ENCODE measurements around the gene USP6.
"Not testable (repeated sequence)": the region's sequence is repeated elsewhere in the genome, so short reads cannot be mapped to it uniquely, and the experiment has no call there.

USP6 gene

DNA sequence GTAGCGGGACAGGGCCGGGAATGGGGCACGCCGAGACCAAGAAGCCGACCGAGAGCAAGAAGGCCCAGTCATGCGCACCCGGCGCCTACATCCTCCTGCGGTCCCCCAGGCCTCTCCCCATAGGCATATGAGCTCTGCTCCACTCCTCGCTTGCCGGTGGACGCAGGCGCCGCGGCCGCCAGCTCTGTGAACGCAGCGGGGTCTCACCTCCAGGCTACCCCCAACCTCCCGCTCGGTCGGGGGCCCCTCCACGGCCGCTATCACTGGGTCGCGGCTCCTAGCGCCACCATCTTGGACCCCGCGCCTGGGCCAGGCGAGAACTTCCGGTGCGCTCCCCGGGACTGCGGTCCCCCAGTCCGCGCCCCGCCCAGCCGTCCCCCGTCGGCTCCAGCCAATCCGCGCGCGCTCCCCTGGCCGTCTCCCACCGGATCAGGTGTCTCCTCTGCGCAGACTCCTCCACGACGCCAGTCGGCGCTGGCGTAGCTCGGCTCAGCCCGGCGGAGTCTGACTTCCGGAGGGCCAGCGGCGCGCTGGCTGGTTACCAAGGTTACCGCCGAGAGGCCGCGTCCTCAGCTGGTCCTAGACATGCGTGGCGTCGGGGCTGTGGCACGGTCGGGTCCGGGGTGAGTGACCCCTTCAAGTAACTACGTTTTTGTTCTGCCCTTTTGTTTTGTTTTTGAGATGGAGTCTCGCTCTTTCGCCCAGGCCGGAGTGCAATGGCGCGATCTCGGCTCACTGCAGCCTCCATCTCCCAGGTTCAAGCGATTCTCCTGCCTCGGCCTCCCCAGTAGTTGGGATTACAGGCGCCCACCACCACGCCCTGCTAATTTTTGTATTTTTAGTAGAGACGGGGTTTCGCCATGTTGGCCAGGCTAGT is 75.9 kb downstream of the USP6 start, which contains the start of gene ZNF594:
ZNF594 (minus strand) TSS at position 328 of the 877 bp plus-strand sequence. CDS start 7,612 bp downstream, outside the sequence.
- peak; percentile 91 to 94 for DNase-seq (ENCODE audit: low read depth in 2 of 2)

GRCh38 chr17:5194346-5194745 is 78.5 kb downstream of the USP6 start:
- DNase-seq (ENCODE audit: low read depth in 2 of 2), result no peak

DNA sequence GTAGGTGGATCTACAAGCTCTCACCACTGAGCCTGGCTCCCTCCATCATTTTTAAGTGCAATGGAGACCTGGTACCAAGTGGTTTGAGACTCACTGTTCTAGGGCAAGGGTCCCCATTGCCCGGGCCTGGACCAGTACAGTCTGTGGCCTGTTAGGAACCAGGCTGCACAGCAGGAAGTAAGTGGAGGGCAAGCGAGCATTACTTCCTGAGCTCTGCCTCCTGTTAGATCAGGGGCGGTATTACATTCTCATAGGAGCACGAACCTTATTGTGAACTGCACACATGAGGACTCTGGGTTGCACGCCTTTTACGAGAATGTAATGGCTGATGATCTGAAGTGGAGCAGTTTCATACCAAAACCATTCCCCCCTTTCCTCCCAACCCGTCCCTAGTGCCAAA is 82.6 kb downstream of the USP6 start:
- DNase-seq (ENCODE audit: low read depth in 2 of 2), result no peak

GRCh38 chr17:5200360-5200759 is 84.5 kb downstream of the USP6 start:
- no peak for DNase-seq (ENCODE audit: low read depth in 2 of 2)

- no peak for DNase-seq (ENCODE audit: low read depth in 2 of 2)
Observed at GRCh38 chr17:5201011-5201410, 85.2 kb downstream of the USP6 start.

DNA sequence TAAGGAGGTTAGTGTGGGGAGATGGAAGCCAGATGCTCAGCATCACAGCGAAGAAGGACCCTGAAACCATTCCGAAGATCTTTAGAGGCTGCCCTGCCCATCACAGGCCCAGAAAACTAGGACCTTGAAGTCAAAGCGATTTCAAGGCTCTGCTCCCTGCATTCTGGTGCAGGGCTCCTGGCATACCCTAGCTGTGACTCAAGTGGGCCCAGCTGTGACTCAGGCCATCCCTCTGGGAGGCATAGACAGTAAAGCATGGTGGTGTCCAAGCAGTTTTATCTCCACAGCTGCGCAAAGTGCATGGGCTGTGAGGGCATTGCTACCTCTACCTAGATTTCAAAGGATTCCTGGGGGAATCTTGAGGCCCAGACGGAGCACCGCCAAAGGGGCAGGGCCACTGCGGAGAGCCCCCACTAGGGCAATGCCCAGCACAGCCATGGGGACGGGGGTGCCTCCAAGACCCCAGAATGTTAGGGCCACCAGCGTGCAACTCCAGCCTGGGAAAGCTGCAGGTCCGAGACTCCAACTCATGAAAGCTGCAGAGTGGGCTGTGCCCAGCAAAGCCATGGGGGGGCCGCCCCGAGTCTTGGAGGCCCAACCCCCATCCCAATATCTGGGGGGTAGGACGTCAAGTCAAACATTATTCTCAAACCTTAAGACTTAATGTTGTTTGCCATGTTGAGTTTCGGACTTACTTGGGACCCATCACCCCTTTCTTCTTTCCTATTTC is 87.5 kb downstream of the USP6 start:
- no peak for DNase-seq (ENCODE audit: low read depth in 2 of 2)

DNA sequence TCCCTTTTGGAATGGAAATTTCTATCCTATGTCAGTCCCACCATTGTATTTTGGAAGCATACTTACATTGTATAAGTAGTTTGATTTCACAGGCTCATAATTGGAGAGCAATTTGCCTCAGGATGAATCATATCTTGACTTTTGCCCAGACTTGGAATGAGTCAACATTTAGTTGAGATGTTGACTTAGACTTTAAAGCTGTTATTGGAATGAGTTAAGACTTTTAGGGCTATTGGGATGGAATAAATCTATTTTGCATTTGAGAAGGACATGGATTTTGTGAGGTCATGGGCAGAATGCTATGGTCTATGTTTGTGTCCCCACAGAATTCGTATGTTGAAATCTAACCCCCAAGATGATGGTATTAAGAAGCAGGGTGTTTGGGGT is 88.1 kb downstream of the USP6 start:
- no peak for DNase-seq (ENCODE audit: low read depth in 2 of 2)

GRCh38 chr17:5209396-5209795 is 93.6 kb downstream of the USP6 start:
- no peak for DNase-seq (ENCODE audit: low read depth in 2 of 2)

- no peak for DNase-seq (ENCODE audit: low read depth in 2 of 2)
Observed at GRCh38 chr17:5210091-5210490, 94.3 kb downstream of the USP6 start.

DNA sequence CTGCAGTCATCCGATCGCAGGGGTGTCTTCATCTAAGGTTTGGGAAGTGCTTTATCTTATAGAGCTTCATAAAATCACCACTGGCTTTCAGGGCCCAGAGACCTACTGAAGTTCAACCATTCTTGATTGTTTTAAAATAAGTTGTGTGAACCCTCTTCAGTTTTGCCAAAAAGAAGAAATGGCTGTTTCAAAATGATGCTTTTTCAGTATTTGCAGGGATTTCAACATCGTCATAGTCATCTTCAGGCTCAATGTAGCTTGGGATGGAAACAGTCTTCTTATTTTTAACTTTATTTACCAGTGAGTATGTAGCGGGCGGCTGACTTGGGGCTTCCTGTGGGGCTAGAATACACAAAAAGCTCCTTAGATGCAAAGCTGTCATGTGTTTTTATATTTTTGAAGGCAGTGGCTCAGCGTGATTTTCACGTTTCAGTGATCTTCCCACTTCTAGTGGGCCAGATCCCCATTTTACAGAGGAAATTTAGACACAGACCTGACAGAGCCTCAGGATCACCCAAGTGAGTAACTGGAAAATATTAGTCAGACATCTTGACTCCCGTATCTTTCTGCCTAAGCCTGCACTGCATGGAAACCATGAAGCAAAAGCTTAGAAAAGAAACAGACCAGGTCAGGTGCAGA is 94.9 kb downstream of the USP6 start:
- no peak for DNase-seq (ENCODE audit: low read depth in 2 of 2)

DNA sequence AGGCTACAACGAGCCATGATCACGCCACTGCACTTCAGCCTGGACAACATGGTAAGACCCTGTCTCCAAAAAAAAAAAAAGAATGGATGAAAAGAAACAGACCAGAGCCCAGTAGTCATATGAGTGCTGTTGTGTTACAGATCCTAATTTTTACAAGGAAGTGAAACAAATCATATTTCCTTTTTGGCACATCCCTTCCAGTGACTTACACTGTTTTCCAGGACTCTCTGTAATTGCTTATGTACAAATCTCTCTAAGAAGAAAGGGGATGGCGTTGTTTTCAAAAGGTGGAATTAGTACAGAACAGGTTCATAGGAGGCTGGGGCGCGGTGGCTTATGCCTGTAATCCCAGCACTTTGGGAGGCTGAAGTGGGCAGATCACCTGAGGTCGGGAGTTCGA is 95.6 kb downstream of the USP6 start:
- no peak for DNase-seq (ENCODE audit: low read depth in 2 of 2)

- DNase-seq (ENCODE audit: low read depth in 2 of 2), result not testable (repeated sequence)
Observed at GRCh38 chr17:5217562-5217961, 101.7 kb downstream of the USP6 start.

- DNase-seq (ENCODE audit: low read depth in 2 of 2), result no peak
Observed at GRCh38 chr17:5219536-5219935, 103.7 kb downstream of the USP6 start.

GRCh38 chr17:5220074-5220473 is 104.2 kb downstream of the USP6 start:
- DNase-seq (ENCODE audit: low read depth in 2 of 2), result no peak

GRCh38 chr17:5221912-5222311 is 106.1 kb downstream of the USP6 start:
- not testable (repeated sequence) for DNase-seq (ENCODE audit: low read depth in 2 of 2)

Data from activated CD8-positive, alpha-beta memory T cell treated with anti-CD3 and anti-CD28 coated beads for 4 hours (primary cell).